GM18498 (cell line): ENCODE measurements around the gene SFRP4.
A peak's percentile ranks its signal among the peaks of the same experiment; 100 is the strongest.
"Not testable (repeated sequence)": the region's sequence is repeated elsewhere in the genome, so short reads cannot be mapped to it uniquely, and the experiment has no call there.

Source experiments
- ATAC-seq: cut with Tn5 transposase; IDR thresholded peaks from one replicate; pipeline ENCODE4 v1.9.1; 2021; ENCODE audit warnings: mild to moderate bottlenecking, moderate library complexity; ENCODE audit not compliant: unreplicated experiment

SFRP4 gene

DNA sequence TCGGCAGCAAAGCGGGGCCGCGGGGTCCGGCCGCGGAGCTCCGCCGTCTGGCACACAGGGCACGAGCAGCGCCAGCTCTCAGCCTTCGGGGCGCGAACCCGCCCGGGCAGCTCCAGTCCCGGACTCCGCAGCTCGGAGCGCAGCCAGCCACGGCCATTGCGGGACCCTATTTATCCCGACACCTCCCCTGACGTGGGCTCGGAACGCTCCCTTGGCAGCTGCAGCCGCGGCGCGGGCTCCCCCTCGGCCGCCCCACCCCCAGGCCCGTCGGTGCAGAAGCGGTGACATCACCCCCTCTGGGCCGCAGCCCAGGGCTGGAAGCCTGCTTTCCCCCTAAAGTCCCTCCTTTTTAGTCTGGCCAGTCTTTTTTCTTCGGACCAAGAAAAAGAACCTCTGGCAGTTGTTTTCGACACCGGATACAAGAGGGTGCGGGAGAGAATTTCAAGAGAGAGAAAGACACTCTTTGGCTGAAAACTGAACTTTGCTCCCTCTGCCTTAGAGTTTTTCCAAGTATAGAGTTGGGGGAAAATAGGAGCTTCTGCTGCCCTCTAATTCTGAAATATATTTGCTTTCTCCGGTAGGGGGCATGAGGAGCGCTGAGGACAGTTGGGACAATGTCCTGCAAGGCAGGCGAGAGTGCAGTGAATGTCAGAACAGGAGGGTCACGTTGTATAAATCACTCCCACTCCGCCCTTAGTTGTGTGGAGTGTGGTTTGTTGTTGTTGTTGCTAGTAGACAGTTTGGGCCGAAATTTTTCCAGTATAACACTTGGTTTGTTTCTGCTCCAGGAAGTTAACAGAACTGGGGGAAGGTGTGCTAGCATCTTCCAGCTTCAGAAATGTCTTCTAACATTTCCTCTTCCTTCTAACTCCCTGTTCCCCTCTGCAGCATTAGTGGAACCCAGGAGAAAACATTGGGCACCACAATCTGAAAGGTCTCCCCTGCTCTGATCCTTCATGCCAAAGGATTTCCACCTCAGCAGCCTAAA, at the start of gene SFRP4:
Gene SFRP4, minus strand, starts transcription at position 145 of the 988 bp plus-strand sequence. CDS start 280 bp downstream, outside the sequence.
- peak; percentile 39 for ATAC-seq

DNA sequence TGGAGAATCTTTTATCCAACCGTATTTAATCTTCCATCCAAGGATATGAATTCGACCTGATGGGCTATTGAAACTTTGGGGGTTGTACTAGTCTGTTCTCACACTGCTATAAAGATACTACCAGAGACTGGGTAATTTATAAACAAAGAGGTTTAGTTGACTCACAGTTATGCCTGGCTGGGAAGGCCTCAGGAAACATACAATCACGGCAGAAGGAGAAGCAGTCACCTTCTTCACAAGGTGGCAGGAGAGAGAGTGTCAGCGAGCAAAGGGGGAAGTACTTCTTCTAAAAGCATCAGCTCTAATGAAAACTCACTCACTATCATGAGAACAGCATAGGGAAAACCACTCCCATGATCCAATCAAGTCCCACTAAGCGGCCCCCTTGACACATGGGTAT, 47.6 kb upstream of the SFRP4 start:
- ATAC-seq = no peak

DNA sequence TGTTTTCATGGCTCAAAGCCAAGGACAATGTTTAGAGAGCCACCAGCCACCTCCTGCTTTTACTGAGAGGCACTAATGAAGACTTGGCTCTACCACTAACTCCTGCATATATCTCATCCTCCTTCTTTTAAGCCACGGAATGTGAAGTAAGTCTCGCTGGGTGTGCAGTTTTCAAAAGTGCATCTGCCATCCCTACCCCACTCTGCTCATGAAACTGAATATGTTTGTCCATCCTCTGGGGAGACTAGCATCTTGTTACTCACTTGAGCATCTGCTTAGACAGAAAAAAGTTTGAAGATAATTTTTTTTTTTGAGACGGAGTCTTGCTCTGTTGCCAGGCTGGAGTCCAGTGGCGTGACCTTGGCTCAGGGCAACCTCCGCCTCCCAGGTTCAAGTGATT, 44.6 kb upstream of the SFRP4 start:
- ATAC-seq = no peak

DNA sequence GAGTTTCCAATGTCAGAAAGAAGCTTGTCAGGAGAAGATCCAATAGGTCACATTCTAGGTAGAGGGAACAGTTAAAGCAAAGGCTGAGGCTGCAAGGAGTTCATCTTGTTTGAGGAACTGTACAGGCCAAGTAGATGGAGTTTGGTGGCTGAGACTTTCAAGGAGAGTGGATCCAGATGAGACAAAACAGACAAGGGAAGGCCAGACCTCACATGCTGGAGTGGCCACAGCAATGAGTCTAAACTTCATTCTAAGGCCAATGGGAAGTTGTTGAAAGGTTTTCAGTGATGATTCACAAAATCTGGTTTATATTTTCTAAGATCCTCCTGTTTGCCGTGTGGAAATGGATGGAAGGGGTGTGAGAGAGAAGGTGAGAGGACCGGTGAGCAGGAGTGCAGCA, 43.9 kb upstream of the SFRP4 start:
- ATAC-seq = no peak

DNA sequence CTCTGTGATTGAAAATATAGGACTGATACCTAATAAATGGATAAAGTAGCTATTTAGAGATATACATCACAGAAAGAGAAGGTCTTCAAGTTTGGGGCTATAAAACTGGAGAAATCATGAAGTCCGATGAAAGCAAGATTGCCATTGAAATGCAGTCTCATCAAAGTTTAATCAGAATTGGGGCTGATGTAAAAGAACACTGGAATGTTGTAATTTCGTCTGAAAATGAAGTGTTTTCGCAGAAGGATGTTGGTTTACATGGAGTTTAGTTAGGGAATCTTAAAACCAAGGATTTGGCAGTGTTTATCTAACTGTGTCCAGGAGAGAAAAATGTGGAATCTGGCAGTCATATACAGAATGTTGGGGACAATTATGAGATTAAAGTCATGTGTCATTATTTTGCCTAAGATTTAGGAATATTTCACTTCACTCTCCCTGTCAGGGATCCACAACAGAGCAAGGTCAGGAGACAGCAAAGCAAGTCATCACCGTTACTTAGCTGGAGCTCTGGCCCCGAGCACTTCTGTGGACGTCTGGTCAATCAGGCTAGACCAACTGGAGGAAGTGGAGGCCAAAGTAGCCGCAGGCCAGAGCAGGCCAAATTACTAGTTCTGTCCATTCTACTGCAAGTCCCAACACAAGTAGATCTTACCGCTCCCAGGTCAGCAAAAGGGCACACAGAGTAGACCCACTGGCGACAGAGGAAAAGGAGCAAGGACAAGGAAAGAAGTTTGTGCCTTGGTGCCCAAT, 40.8 kb upstream of the SFRP4 start:
- no peak for ATAC-seq

DNA sequence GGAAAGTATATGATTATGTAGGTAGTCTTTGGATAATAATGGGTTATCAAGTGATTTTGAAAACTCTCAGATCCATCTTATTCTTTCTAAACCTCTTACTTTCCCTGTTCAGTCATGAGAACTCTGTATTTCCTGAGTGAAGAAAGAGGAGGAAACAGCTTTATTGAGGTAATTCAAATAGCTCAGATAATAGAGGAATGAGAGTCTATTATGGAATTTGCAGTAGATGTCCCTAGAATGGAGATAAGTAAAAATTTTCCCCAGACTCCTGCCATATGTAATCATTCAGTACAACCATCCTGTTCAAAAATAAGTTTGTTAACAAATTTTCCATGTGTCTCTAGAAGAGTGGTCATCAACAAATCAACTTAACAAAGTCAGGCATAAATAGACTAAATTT, 40.2 kb upstream of the SFRP4 start:
- ATAC-seq = no peak

DNA sequence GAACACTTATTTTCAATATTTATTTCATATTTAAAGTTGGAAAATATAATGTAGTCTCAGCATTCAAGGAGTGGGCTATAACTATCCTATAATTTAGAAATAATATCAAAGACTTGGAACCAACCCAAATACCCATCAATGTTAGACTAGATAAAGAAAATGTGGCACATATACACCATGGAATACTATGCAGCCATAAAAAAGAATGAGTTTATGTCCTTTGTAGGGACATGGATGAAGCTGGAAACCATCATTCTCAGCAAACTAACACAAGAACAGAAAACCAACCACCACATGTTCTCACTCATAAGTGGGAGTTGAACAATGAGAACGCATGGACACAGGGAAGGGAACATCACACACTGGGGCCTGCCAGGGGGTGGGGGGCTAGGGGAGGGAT, 37.6 kb upstream of the SFRP4 start:
- not testable (repeated sequence) for ATAC-seq

DNA sequence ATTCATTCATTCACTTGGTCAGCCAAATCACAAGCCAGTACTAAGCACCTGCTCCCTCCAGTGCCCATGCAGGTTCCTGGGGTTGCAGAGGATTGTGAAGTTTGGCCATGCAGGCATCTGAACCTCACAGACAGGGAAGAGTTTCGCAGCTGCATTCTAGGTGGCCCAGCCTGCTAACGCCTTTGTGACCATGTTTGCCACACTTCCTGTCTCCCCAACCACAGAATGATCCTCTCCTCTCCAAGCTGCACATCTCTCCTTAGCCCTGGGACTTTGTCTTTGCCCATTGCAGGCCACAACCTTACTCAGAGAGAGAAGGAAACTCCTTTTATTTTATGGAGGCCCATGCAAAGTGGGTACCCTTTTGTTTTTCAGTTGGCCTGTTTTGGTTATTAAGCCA, 35.6 kb upstream of the SFRP4 start:
- ATAC-seq = no peak

DNA sequence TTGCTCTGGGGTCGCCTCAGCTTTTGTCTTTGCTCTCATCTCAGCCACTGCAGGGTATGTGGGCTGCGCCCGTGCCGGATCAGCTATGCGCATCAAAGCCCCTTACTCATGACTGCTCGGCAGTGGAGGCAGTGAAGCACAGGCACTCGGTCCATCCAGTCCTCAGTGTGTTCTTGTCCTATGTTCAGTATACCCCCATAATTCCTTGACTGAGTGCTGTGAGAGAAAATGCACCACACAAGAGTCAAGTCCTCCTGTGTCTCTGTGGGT, 31.3 kb upstream of the SFRP4 start:
- ATAC-seq = no peak

DNA sequence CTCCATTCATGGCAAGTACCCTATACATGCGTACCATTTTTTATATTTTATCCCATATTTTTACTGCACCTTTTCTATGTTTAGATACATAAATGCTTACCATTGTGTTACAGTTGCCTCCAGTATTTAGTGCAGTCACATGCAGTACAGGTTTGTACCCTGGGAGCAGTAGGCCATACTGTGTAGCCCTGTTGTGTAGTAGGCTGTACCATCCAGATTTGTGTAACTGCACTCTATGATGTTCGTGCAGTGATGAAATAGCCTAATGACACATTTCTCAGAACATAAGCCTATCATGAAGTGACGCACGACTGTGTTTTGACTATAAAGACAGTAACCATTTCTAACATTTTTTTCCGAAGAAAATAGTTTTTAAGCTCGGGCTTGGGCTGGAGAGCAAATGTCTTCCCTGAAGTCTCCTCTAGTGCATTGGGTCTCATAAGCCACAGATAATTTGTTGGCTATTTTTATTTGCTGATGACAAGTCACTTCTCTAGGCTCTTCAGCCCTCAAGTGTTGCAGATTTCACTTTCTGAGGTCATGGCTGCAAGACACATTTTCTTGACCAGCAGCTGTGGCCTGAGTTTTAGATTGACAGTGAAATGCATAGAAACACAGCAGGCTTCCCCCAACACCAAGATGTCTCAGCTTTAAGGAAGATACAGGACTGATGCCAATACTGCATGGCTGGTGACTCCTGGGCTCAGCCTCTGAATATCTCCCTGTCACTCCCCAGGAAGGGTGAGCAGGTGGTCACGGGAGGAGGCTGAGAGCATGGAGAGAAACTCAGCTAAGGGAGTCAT, 30.7 kb upstream of the SFRP4 start:
- ATAC-seq = no peak

DNA sequence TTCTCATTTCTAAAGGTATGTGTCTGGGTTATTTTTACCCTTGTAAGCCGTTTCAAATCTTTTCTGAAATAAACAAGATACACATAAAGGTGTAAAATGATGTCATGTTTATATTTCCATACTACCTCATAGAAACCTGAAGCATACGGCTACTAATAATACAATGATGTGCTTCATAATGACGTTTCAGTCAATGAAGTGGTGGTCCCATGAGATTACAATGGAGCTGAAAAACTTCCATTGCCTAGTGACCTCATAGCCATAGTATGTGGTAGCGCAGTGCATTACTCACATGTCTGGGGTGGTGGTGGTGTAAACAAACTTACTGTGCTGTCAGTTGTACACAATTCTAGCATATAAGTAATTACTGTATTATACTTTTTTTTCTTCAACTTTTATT, 28.7 kb upstream of the SFRP4 start:
- no peak for ATAC-seq

DNA sequence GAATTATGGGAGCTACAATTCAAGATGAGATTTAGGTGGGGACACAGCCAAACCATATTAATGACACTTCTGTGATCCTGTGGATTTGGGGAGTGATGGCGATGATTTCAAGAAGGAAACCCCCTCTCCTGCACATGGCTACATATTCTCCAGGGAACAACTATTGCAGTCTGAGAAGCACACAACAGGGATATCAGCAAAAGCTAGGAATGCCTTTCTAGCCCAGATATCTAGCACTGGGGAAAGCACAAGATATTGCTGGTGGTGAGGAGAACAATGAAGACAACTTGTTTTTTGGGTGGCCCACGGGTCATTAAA, 28.1 kb upstream of the SFRP4 start:
- peak; percentile 8 for ATAC-seq

DNA sequence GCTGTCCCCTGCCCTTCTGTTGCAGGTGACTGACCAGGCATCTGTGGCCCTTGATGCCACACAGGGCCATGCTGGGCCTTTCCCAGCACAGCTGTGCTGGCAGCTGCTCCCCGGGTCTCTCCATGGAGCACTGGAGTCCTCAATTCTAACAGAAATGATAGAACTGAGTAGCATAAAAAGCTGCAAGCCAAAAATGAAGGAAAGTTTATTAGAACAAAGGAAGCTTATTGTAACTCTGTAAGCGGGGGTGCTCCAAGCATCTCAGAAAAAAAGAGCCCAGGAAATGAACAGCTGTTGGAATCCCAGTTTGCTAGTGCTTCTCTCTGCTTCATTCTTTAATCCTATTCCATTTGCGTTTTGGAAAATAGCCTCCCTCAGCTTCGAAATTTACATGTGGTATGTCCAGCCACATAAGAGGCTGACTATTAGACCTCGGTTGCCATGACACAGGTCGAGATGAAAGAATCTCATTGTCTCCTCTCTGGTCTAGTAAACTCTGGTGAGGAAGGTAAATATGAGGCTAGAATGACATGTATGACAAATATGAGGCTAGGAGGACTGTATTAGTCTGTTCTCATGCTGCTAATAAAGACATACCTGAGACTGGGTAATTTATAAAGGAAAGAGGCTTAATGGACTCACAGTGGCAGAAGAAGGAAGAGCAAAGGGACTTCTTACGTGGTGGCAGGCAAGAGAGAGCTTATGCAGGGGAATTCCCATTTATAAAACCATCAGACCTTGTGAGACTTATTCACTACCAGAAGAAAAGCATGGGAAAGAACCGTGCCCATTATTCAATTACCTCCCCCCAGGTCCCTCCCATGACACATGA, 27.5 kb upstream of the SFRP4 start:
- peak; percentile 50 for ATAC-seq

DNA sequence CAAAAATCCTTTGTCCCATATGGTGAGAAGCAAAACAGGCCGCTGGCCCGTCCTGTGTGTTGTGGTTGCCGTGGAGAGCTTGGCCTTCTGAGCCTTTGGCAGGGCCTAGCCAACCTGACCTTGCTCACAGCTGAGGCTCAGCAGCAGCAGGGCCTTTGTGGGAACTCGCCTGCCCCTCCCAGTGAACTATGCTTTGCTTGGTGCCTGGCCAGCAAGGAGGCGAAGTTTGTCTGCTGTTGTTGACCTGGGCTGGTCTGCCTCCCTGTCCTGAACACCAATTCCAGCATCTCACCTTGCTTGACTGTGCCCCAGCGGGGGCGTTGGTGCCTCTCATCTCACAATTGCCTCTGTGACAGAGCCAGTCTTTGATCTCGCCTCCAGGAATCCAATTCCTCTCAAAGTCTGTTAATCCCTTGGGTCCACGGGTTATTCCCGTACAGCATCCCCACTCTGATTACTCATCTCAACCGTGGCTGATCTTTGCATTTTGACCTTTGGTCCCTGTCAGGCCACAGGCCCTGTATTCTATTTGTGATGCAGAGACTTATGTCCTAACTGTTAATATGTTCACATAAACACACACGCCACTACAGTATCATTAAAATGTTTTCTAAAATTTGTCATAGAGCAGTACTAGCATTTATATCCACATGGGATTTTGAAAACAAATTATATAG, 26.5 kb upstream of the SFRP4 start:
- ATAC-seq = peak; percentile 37

DNA sequence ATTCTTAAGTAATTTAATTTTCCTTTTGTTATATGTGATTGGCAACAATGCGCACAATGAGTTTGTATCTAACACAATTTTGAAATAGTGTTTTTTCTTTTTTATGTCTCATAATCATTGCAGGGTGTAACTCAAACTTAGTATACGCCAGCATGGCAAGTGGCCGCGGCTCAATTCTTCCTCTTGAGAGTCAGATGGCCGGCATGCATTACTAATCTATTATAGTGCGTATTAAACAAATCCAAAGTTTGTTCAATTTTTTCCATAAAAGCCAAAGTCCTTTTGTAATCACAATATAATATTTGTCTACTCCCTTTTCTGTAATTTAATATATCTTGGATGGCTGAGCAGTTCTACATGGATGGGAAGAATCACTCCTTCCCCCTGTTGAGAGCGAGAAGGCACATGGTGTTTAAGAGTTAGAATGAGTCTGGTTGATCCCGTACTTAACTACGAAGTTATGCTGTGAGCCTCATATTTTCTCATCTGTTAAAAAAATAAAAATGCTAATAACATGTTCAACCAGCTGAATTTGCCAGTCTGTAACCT, 16.5 kb upstream of the SFRP4 start:
- ATAC-seq = no peak

DNA sequence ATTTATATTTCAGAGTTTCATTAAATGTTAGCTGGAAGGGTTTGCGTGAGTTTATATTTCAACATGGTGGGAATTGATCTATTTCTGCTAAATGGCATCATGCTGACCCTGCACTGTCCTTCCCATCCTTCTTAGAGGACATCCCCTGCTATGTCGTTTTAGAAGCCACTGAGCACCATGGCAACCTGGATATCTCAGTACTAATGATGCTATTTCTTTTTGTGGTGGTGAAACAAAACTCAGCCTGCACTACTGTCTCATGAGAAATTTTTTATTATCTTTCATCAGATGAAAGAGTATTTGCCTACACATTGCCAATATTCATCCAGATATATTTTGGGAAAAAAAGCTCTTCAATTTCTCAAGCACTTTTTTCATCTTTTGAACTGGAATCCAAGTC, 15.9 kb upstream of the SFRP4 start:
- no peak for ATAC-seq

DNA sequence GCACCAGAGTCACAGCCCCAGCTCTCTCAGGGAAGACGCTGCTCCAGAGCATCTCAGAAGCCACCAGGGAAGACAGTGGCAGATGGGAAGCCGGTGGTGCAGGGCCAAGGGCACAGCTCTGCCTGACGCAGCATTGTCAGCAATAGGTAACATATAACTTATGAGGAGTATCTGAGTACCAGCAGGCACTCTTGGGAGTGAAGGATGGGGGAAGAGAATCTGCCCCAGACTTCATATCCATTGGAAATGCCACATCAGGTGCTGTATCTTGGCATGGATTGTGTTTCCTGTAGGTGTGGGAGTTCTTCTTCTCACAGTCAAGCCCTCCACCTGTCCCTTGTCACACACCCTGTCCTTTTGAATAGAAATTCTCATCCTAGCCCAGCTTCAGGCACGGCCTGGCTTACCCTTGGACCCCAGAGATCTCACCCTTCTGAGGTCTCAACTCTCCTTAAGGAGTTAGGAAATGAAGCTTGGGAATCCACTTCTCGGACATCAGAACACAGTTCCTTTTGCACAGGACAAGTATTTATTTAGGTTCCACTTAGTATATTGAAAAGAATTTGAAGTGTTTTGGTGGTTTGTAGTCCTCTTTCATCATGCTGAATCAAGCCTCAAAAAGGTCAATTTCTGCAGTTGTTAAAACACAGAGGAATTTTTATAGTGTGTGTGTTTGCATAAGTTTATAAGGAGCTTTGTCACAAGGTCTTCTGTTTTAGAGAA, 13.8 kb upstream of the SFRP4 start:
- ATAC-seq = no peak

DNA sequence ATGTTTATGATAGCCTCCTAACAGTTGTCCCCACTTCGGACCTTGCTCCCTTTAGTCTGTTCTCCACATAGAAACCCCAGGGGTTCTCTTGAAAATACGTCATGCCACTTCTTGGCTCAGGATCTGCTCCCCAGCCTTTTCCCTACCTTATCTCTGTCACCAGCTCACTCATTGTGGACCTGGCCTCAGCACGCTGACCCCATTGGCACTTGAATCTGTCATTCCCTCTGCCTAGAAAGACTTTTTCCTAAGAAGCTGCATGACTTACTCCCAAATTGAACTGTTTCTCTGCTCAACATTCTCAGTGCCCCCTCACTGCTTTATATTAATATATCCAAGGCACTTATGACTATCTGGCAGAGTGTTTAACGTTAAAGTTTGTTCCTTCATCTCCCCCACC, 12.3 kb upstream of the SFRP4 start:
- no peak for ATAC-seq

DNA sequence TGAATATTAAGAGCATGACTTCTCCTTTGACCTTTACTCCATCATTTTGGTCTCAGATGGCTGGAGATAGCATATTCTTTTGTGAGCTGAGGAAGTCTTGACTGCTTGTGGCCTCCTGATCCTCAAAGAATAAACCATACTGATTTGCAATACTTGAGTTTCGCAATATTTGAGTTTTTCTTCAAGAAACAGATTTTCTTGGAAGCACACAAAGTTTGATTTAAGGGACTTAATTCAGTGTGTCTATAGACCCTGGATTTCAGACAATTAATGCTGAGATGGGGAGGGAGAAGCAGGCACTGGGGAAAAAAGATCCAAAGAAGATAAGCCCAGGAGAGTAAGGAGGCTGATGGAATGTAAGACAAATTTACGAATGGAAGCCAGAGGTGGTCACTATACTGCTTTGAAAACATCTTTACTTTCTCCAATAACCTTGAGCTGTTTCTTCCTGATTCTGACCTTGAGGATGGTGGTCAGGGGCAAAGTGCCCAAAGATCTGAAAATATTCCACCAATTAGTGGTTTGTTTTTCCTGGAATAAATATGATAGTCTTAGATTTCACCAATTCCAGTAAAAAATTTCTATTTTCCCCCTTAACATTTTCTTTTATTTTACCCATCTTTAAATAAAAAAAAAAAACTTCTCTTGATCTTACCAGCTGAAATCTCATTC, 11.3 kb upstream of the SFRP4 start:
- no peak for ATAC-seq
